A673 (cell line): Measurements from ENCODE around the gene PPP1R12A. TPM values are rescaled to one million over a fixed set of nuclear protein-coding genes. Genes with fewer than 3 reads are reported as not detected.
A peak's percentile ranks its signal among the peaks of the same experiment; 100 is the strongest.

Source experiments
- BruUV-seq: library from RNA; stranded (reverse); fragments of 400-500 nt; replicated peaks from 2 replicates; lab custom pipeline; 2021; lab: Mats Ljungman, UMichigan
- CTCF ChIA-PET: fragments of 300-600 bp; sonication (Branson Sonifier 250); formaldehyde crosslinking; loops from one replicate; lab custom pipeline; 2022; ENCODE audit warnings: antibody characterized with exemption; lab: Charles Lee
- POLR2A ChIA-PET: fragments of 300-600 bp; sonication (Branson Sonifier 250); formaldehyde crosslinking; loops from one replicate; lab custom pipeline; 2022; ENCODE audit warnings: antibody characterized with exemption; ENCODE audit not compliant: low non-redundant PET; lab: Charles Lee
- DNase-seq: peaks from one replicate; pipeline ENCODE4 v3.0.0-alpha.2; 2015; ENCODE audit warnings: low spot score
- H3K27ac ChIP-seq: fragments of 200-600 bp; sonication (generic); 2 replicates; pipeline ENCODE4 v1.5.1; 2016; ENCODE audit warnings: mixed run types, low read depth, mild to moderate bottlenecking, mixed read lengths, antibody characterized with exemption, low read length; ENCODE audit not compliant: poor library complexity, severe bottlenecking
- H3K27me3 ChIP-seq: fragments of 200-600 bp; sonication (generic); replicated peaks from 2 replicates; pipeline ENCODE4 v1.6.1; 2017; ENCODE audit warnings: mixed run types, low read depth, mild to moderate bottlenecking, mixed read lengths, antibody characterized with exemption, low read length; ENCODE audit not compliant: insufficient read depth, poor library complexity
- H3K36me3 ChIP-seq: fragments of 200-600 bp; sonication (generic); 2 replicates; pipeline ENCODE4 v1.6.1; 2016; ENCODE audit warnings: mixed run types, mild to moderate bottlenecking, mixed read lengths, antibody characterized with exemption, low read length; ENCODE audit not compliant: insufficient read depth, poor library complexity, severe bottlenecking
- H3K4me1 ChIP-seq: fragments of 200-600 bp; sonication (generic); 2 replicates; pipeline ENCODE4 v1.6.1; 2017; ENCODE audit warnings: mixed run types, mild to moderate bottlenecking, mixed read lengths, antibody characterized with exemption, low read length; ENCODE audit not compliant: insufficient read depth, poor library complexity, severe bottlenecking
- H3K4me3 ChIP-seq: fragments of 200-600 bp; sonication (generic); 2 replicates; pipeline ENCODE4 v1.5.1; 2016; ENCODE audit warnings: low read depth, mixed run types, mild to moderate bottlenecking, mixed read lengths, low read length; ENCODE audit not compliant: poor library complexity, severe bottlenecking
- H3K9me3 ChIP-seq: fragments of 200-600 bp; sonication (generic); 2 replicates; pipeline ENCODE4 v1.6.1; 2016; ENCODE audit warnings: mixed run types, low read depth, mild to moderate bottlenecking, mixed read lengths, antibody characterized with exemption, low read length; ENCODE audit not compliant: poor library complexity, severe bottlenecking
- EZH2 ChIP-seq: fragments of 200-600 bp; sonication (generic); IDR thresholded peaks from 2 replicates; pipeline ENCODE4 v1.6.1; 2017; ENCODE audit warnings: borderline replicate concordance, low read depth, mild to moderate bottlenecking, mixed read lengths, antibody characterized with exemption, low read length; ENCODE audit not compliant: poor library complexity, severe bottlenecking
- intact Hi-C: fragments of 100-400 bp; cut with micrococcal nuclease; formaldehyde crosslinking; loops from one replicate; pipeline ENCODE4 v1.10.0; 2022; ENCODE audit not compliant: unreplicated experiment
- total RNA-seq: library from RNA; stranded (reverse); gene quantifications from 2 replicates; pipeline ENCODE4 v1.2.3, GENCODE V29; 2021
- TF ChIP-seq, protein P1 (sequence below): fragments of 300-800, 200-600 bp; sonication (generic); conservative IDR thresholded peaks from 2 replicates; pipeline ENCODE4 v1.5.1; 2017; ENCODE audit warnings: low read depth, mild to moderate bottlenecking, antibody characterized with exemption, low read length, moderate library complexity, mixed read lengths

The PPP1R12A gene
- total RNA-seq, 1 experiment from 2014 or later = 80.8 TPM

DNA sequence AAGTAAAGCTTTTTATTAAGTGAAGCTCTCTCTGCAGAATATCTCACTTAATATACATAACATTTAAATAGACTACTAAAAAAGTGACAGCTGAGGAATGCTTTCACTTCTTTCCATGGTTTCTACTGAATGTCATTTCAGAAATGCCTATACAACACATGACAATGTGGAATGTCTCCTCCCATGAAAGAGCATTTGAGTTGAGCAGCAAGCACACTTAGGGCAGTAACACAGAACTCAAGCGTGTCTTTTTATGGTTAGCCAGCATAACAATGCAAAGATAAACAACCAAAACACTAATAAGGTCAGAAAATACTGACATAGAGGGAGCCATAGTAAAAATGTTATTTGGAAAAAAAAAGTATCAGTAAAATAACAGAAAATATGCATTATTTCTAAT, 9.4 kb downstream of the PPP1R12A start:
- TF ChIP-seq EZH2 = no peak
- TF ChIP-seq, protein P1, sequence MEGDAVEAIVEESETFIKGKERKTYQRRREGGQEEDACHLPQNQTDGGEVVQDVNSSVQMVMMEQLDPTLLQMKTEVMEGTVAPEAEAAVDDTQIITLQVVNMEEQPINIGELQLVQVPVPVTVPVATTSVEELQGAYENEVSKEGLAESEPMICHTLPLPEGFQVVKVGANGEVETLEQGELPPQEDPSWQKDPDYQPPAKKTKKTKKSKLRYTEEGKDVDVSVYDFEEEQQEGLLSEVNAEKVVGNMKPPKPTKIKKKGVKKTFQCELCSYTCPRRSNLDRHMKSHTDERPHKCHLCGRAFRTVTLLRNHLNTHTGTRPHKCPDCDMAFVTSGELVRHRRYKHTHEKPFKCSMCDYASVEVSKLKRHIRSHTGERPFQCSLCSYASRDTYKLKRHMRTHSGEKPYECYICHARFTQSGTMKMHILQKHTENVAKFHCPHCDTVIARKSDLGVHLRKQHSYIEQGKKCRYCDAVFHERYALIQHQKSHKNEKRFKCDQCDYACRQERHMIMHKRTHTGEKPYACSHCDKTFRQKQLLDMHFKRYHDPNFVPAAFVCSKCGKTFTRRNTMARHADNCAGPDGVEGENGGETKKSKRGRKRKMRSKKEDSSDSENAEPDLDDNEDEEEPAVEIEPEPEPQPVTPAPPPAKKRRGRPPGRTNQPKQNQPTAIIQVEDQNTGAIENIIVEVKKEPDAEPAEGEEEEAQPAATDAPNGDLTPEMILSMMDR = no peak
- no peak overlapping the region for H3K27ac ChIP-seq
- DNase-seq = no peak
- H3K4me3 ChIP-seq = no peak overlapping the region
- ChIA-PET POLR2A (no interaction called here), CTCF (no interaction called here)
- H3K27me3 ChIP-seq = no peaks in the 10 kb centered on the region
- H3K36me3 ChIP-seq = no peaks in the 10 kb centered on the region
- no TSS peak for BruUV-seq
- no peaks in the 10 kb centered on the region for H3K9me3 ChIP-seq
- peaks cover 13% of the 10 kb centered on the region for H3K4me1 ChIP-seq
- intact Hi-C loops = no loop called here

DNA sequence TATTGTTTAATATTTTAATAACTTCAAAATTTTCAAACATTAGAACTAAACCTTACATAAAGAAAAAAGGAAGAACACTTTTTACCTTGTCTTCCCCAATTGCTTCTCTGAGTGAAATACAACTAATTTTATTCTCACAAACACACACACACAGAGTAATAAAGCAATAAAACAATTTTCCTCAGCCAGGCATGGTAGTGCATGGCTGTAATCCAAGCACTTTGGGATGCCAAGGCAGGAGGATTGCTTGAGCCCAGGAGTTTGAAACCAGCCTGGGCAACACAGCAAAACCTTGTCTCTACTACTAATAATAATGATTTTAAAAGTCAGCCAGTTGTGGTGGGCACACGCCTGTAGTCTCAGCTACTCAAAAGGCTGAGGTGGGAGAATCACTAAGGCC, 13.1 kb downstream of the PPP1R12A start:
- H3K36me3 ChIP-seq = no peaks in the 10 kb centered on the region
- no peaks in the 10 kb centered on the region for H3K27me3 ChIP-seq
- no TSS peak for BruUV-seq
- ChIA-PET CTCF (no interaction called here), POLR2A (no interaction called here)
- H3K9me3 ChIP-seq = no peaks in the 10 kb centered on the region
- intact Hi-C loops = no loop called here
- H3K4me1 ChIP-seq = peaks cover 12% of the 10 kb centered on the region
- TF ChIP-seq, protein P1 = no peak
- TF ChIP-seq EZH2 = no peak
- no peak overlapping the region for H3K4me3 ChIP-seq
- DNase-seq = no peak
- no peak overlapping the region for H3K27ac ChIP-seq

DNA sequence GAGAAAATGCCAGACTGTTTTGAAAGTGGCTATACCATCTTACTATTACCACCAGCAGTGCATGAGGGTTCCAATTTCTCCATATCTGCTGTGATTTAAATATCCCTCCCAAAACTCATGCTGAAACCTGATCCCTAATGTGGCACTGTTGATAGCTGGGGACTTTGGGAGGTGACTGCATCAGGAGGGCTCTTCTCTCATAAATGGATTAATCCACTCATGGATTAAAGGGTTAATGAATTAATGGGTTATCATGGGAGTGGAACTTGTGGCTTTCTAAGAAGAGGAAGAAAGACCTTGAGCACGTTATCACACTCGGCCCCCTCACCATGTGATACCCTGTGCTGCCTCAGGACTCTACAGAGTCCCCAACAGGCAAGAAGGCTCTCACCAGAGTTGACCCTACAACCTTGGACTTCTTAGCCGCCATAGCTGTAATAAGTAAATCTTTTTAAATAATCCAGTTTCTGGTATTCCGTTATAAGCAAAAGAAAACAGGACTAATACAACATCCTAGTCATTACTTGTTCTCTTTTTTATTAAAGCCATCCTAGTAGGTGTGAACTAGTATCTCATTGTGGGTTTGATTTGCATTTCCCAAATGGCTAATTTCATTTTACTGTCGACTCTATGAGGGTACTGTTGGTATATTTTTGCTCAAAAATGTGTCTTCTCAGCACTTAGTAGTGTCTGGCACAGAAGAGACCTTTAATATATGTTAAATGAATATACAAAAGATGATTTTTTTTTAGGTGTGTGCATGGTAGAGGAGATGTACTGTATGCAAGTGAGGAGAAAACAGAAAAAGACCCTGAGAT, 14.3 kb downstream of the PPP1R12A start:
- BruUV-seq = no TSS peak

More for the DNA sequence above, 14.3 kb downstream of the PPP1R12A start:
- no peaks in the 10 kb centered on the region for H3K36me3 ChIP-seq
- no peaks in the 10 kb centered on the region for H3K9me3 ChIP-seq
- H3K4me1 ChIP-seq = peaks cover 12% of the 10 kb centered on the region
- ChIA-PET CTCF (no interaction called here), POLR2A (no interaction called here)
- no peak overlapping the region for H3K4me3 ChIP-seq
- no peak overlapping the region for H3K27ac ChIP-seq
- intact Hi-C loops = no loop called here
- peak; percentile 38 for DNase-seq
- no peaks in the 10 kb centered on the region for H3K27me3 ChIP-seq
- TF ChIP-seq, protein P1 = no peak
- no peak for TF ChIP-seq EZH2
